Tibial artery (tissue), 4 donors: ENCODE measurements around the gene COPS3.
"Not testable (repeated sequence)": the region's sequence is repeated elsewhere in the genome, so short reads cannot be mapped to it uniquely, and the experiment has no call there.

Source experiments
- DNase-seq, 2 donors: peaks; one replicate each; pipeline ENCODE4 v3.0.0-alpha.2; 2019
- H3K27ac ChIP-seq, 2 donors: fragments of 200-600 bp; sonication (generic) in 1 of 2; 1 replicate in 1 of 2; 2 replicates in 1 of 2; pipeline ENCODE4 v1.5.1; 2018 to 2019; ENCODE audit warnings: mild to moderate bottlenecking in 1 of 2
- H3K27me3 ChIP-seq, 2 donors: fragments of 200-600 bp; sonication (generic) in 1 of 2; one replicate each; pipeline versions ENCODE4 v1.5.1 to v1.6.0; 2016 to 2019
- H3K36me3 ChIP-seq, 3 donors: fragments of 200-600 bp; sonication (generic) in 2 of 3; one replicate each; pipeline ENCODE4 v1.5.1; 2016 to 2019; ENCODE audit warnings: mild to moderate bottlenecking in 2 of 3
- H3K4me1 ChIP-seq, 4 donors: fragments of 200-600 bp; sonication (generic) in 2 of 4; 1 replicate in 3 of 4; 2 replicates in 1 of 4; pipeline ENCODE4 v1.5.1; 2016 to 2019
- H3K4me3 ChIP-seq, 2 donors: fragments of 200-600 bp; sonication (generic) in 1 of 2; 1 replicate in 1 of 2; 2 replicates in 1 of 2; pipeline ENCODE4 v1.5.1; 2018 to 2019; ENCODE audit warnings: mild to moderate bottlenecking in 2 of 2
- H3K9me3 ChIP-seq, 3 donors: fragments of 200-600 bp; sonication (generic) in 1 of 3; one replicate each; pipeline ENCODE4 v1.5.1; 2016 to 2019
- intact Hi-C: fragments of 100-400 bp; cut with DNase I; formaldehyde crosslinking; loops from one replicate; pipeline ENCODE4 v1.15.0; 2023; ENCODE audit warnings: low total_unique reads
- TF ChIP-seq, protein P1 (sequence below), 2 experiments: fragments of 200-600 bp in 1 of 2; fragments of 450-650 bp in 1 of 2; IDR thresholded peaks; one replicate each; pipeline ENCODE4 v1.5.1; 2017 to 2019; ENCODE audit warnings: antibody characterized with exemption in 2 of 2, mild to moderate bottlenecking in 1 of 2, moderate library complexity in 1 of 2

The COPS3 gene

DNA sequence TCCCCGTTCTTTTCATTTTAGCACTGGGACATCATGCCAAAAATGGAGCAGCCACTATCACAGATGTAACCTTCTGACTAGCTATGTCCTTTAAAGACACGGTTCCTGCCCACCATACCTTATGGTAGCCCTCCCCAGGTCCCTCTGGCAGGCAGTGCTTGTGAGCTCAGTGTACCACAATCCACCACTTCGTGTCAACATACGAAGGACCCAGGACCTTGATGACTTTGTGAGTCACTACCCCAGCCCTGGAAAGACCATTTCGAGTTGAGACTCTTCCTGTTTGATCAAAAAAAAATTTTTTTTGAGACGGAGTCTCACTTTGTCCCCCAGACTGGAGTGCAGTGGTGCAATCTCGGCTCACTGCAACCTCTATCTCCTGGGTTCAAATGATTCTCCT is 23.0 kb downstream of the COPS3 start:
- H3K27ac ChIP-seq: no peak overlapping the region
- DNase-seq: no peak
- no peak overlapping the region for H3K4me3 ChIP-seq
- no peaks in the 10 kb centered on the region for H3K27me3 ChIP-seq
- intact Hi-C loops: no loop called here
- H3K9me3 ChIP-seq: no peaks in the 10 kb centered on the region
- no peaks in the 10 kb centered on the region for H3K4me1 ChIP-seq
- TF ChIP-seq, protein P1, sequence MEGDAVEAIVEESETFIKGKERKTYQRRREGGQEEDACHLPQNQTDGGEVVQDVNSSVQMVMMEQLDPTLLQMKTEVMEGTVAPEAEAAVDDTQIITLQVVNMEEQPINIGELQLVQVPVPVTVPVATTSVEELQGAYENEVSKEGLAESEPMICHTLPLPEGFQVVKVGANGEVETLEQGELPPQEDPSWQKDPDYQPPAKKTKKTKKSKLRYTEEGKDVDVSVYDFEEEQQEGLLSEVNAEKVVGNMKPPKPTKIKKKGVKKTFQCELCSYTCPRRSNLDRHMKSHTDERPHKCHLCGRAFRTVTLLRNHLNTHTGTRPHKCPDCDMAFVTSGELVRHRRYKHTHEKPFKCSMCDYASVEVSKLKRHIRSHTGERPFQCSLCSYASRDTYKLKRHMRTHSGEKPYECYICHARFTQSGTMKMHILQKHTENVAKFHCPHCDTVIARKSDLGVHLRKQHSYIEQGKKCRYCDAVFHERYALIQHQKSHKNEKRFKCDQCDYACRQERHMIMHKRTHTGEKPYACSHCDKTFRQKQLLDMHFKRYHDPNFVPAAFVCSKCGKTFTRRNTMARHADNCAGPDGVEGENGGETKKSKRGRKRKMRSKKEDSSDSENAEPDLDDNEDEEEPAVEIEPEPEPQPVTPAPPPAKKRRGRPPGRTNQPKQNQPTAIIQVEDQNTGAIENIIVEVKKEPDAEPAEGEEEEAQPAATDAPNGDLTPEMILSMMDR (IDR thresholded peaks at IDR 0.05): no peak
- H3K36me3 ChIP-seq: peaks cover 78 to 96% (median 94%) of the 10 kb centered on the region in 3 donors

DNA sequence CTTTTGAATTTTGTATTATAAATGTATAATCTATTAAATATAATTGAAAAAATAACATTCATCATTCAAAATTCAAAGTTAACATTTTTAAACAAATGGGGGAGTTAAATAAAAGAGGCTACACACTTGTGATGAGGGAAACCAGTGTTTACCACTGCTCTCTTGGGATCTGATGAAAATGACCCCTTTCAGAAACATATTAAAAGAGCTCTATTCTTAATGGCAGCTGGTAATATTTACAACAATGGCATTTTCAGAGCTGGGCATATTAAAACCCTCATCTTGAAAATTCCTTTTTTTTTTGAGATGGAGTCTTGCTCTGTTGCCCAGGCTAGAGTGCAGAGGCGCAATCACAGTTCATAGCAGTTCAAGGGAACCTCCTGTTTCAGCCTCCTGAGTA is 24.7 kb downstream of the COPS3 start:
- intact Hi-C loops: no loop called here
- peaks cover 76 to 99% (median 94%) of the 10 kb centered on the region in 3 donors for H3K36me3 ChIP-seq
- H3K27me3 ChIP-seq: no peaks in the 10 kb centered on the region
- H3K9me3 ChIP-seq: no peaks in the 10 kb centered on the region
- H3K4me3 ChIP-seq: no peak overlapping the region
- no peak for DNase-seq
- H3K4me1 ChIP-seq: no peaks in the 10 kb centered on the region
- TF ChIP-seq, protein P1 (IDR thresholded peaks at IDR 0.05): no peak
- no peak overlapping the region for H3K27ac ChIP-seq

DNA sequence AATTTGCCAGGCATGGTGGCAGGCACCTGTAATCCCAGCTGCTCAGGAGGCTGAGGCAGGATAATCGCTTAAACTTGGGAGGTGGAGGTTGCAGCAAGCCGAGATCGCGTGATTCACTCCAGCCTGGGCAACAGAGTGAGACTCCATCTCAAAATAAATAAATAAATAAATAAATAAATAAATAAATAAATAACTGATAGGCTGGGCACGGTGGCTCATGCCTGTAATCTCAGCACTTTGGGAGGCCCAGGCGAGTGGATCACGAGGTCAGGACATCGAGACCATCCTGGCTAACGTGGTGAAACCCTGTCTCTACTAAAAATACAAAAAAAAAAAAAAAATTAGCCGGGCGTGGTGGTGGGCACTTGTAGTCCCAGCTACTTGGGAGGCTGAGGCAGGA is 25.4 kb downstream of the COPS3 start:
- H3K4me3 ChIP-seq, H3K9me3 ChIP-seq, H3K4me1 ChIP-seq, DNase-seq, intact Hi-C loops, H3K27ac ChIP-seq, H3K27me3 ChIP-seq: not testable (repeated sequence)
- peaks cover 70 to 99% (median 93%) of the 10 kb centered on the region in 3 donors for H3K36me3 ChIP-seq

DNA sequence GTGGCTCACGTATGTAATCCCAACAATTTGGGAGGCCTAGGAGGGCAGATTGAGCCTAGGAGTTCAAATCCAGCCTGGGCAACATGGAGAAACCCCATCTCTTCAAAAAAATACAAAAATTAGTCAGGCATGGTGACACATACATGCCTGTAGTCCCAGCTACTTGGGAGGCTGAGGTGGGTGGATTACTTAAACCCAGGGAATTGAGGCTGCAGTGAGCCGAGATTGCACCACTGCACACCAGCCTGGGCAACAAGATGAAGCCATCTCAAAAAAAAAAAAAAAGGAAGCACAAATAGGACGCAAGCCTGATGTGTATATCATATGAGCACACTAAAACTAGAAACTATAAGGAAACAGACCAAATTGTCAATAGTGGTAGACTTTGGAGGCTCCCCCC is 27.0 kb downstream of the COPS3 start:
- H3K36me3 ChIP-seq: peaks cover 57 to 98% (median 81%) of the 10 kb centered on the region in 3 donors
- intact Hi-C loops: no loop called here

DNA sequence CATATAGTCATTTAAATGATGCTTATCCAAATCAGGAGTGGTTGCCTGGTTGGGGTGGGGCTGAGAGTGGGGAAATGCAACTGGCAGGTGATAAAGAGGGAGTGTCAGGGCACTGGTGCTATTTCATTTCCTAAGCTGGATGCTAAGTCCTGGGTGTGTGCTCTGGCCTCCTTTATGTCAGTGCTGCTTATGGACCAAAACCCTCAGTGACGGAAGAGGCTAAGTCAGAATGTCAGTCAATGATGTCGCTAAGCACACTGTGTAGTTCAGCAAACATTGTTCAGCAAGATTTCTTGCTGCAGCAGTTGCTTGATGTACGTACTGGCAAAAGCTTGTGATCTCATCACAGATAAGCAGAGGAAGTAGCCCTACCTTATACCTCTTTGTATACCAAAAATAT is 27.6 kb downstream of the COPS3 start:
- Histone ChIP-seq H3K36me3 (peaks cover 59 to 98% (median 81%) of the 10 kb centered on the region in 3 donors), H3K27me3 (no peaks in the 10 kb centered on the region), H3K9me3 (no peaks in the 10 kb centered on the region), H3K27ac (no peak overlapping the region), H3K4me3 (no peak overlapping the region), H3K4me1 (no peaks in the 10 kb centered on the region)
- no peak for DNase-seq
- intact Hi-C loops: no loop called here
- TF ChIP-seq, protein P1 (IDR thresholded peaks at IDR 0.05): no peak

More for the DNA sequence above, 27.0 kb downstream of the COPS3 start:
- Histone ChIP-seq H3K9me3 (no peaks in the 10 kb centered on the region), H3K27me3 (no peaks in the 10 kb centered on the region), H3K4me1 (no peaks in the 10 kb centered on the region), H3K27ac (no peak overlapping the region), H3K4me3 (no peak overlapping the region)
- no peak for DNase-seq
- TF ChIP-seq, protein P1 (IDR thresholded peaks at IDR 0.05): no peak

DNA sequence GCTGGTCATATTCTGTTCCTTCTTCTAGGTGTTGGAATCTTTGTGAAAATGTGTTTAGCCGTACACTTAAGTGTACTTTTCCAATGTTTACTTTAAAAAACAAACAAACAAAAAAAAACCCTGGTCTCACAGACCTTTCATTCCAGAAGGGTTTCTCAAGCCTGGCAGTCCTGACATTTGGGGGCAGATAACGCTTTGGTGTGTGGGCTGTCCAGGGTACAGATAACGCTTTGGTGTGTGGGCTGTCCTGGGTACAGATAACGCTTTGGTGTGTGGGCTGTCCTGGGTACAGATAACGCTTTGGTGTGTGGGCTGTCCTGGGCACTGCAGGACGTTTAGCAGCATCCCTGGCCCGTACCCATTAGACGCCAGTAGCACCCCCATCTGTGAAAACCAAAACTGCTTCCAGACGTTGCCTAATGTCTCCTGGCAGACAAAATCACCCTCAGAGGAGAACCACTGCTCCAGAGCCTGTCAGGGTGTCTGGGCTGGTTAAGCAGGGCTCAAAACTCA is 28.8 kb downstream of the COPS3 start:
- Histone ChIP-seq H3K27ac (no peak overlapping the region), H3K4me3 (no peak overlapping the region), H3K4me1 (no peaks in the 10 kb centered on the region), H3K9me3 (no peaks in the 10 kb centered on the region), H3K36me3 (peaks cover 59 to 98% (median 81%) of the 10 kb centered on the region in 3 donors), H3K27me3 (no peaks in the 10 kb centered on the region)
- intact Hi-C loops: no loop called here
- TF ChIP-seq, protein P1 (IDR thresholded peaks at IDR 0.05): no peak
- DNase-seq: no peak
